Measurements from ENCODE around the gene MINDY4B. TPM values are rescaled to one million over a fixed set of nuclear protein-coding genes. Genes with fewer than 3 reads are reported as not detected.

MINDY4B gene
- not detected in 2 replicates for total RNA-seq

GRCh38 chr3:150905339-150905738 is at the start of gene MINDY4B:
TSS of gene MINDY4B (minus strand) at chr3:150905439. CDS start at chr3:150905439, 0 bp downstream.

Other genes with a start within 250 kb of the MINDY4B start
- not detected in 2 replicates for gene ERICH6, start 201.5 kb downstream of the MINDY4B start, total RNA-seq
- gene SIAH2, start 142.3 kb downstream of the MINDY4B start, total RNA-seq: 56.9 and 57.4 TPM in 2 replicates
- not detected in 2 replicates for gene CLRN1, start 67.3 kb upstream of the MINDY4B start, total RNA-seq
- gene MED12L, start 180.2 kb upstream of the MINDY4B start, total RNA-seq: 0.12 and 0.26 TPM in 2 replicates